Fibroblast of lung (primary cell): ENCODE measurements around the gene GNAS. TPM values are rescaled to one million over a fixed set of nuclear protein-coding genes. Genes with fewer than 3 reads are reported as not detected.

ENCODE experiments used
- DNase-seq, 2 donors: peaks; one replicate each; pipeline versions ENCODE4 v3.0.0 to v3.0.0-alpha.2; 2010; ENCODE audit warnings: low read depth in 2 of 2
- H2AFZ ChIP-seq: 2 replicates; pipeline ENCODE4 v1.5.1; 2012; ENCODE audit warnings: low read length, control low read depth, inconsistent platforms
- H3K27ac ChIP-seq: 2 replicates; pipeline ENCODE4 v1.5.1; 2011; ENCODE audit warnings: low read length, control low read depth; ENCODE audit not compliant: insufficient read depth
- H3K27me3 ChIP-seq: 2 replicates; pipeline ENCODE4 v1.5.1; 2011; ENCODE audit warnings: mild to moderate bottlenecking, low read length; ENCODE audit not compliant: control insufficient read depth, insufficient read depth
- H3K36me3 ChIP-seq: 2 replicates; pipeline ENCODE4 v1.5.1; 2011; ENCODE audit warnings: low read length; ENCODE audit not compliant: control insufficient read depth, insufficient read depth
- H3K4me1 ChIP-seq: 2 replicates; pipeline ENCODE4 v1.5.1; 2011; ENCODE audit warnings: low read length; ENCODE audit not compliant: control insufficient read depth, insufficient read depth; ENCODE audit errors: extremely low read depth
- H3K4me2 ChIP-seq: 2 replicates; pipeline ENCODE4 v1.5.1; 2011; ENCODE audit warnings: low read length, control low read depth; ENCODE audit not compliant: insufficient read depth; ENCODE audit errors: extremely low read depth
- H3K4me3 ChIP-seq, 4 experiments: fragments of 200-600 bp in 1 of 4; sonication (generic) in 1 of 4; replicated peaks in 1 of 4; 2 replicates each; pipeline ENCODE4 v1.5.1; 2011 to 2016; ENCODE audit warnings: low read length in 4 of 4, low read depth in 3 of 4, mild to moderate bottlenecking in 3 of 4, control low read depth in 2 of 4, inconsistent platforms in 1 of 4, mixed read lengths in 1 of 4; ENCODE audit not compliant: insufficient read depth in 1 of 4; ENCODE audit errors: control extremely low read depth in 1 of 4
- H3K79me2 ChIP-seq: 2 replicates; pipeline ENCODE4 v1.5.1; 2012; ENCODE audit warnings: mild to moderate bottlenecking, low read length, inconsistent platforms; ENCODE audit not compliant: control insufficient read depth, insufficient read depth
- H3K9ac ChIP-seq: 2 replicates; pipeline ENCODE4 v1.5.1; 2011; ENCODE audit warnings: mild to moderate bottlenecking, low read length, control low read depth; ENCODE audit not compliant: insufficient read depth
- H3K9me3 ChIP-seq: 2 replicates; pipeline ENCODE4 v1.5.1; 2012; ENCODE audit warnings: low read depth, low read length; ENCODE audit not compliant: control insufficient read depth, insufficient read depth
- H4K20me1 ChIP-seq: 2 replicates; pipeline ENCODE4 v1.5.1; 2011; ENCODE audit warnings: low read length; ENCODE audit not compliant: control insufficient read depth, insufficient read depth; ENCODE audit errors: extremely low read depth
- CTCF ChIP-seq, 2 donors: IDR thresholded peaks in 1 of 2; conservative IDR thresholded peaks in 1 of 2; 1 replicate in 1 of 2; 2 replicates in 1 of 2; pipeline ENCODE4 v1.5.1; 2011 to 2012; ENCODE audit warnings: low read length in 2 of 2, control low read depth in 1 of 2, inconsistent platforms in 1 of 2, low read depth in 1 of 2, mild to moderate bottlenecking in 1 of 2
- EZH2 ChIP-seq: IDR thresholded peaks from 2 replicates; pipeline ENCODE4 v1.5.1; 2012; ENCODE audit warnings: low read length, control low read depth, mild to moderate bottlenecking; ENCODE audit errors: missing control alignments
- polyA plus RNA-seq, 2 donors: library from polyadenylated mRNA; depleted of rRNA in 1 of 2; stranded (reverse) in 1 of 2; unstranded in 1 of 2; fragments of >200 nt; gene quantifications; 2 replicates each; pipeline ENCODE4 v1.2.1, GENCODE V29; 2011 to 2012; ENCODE audit warnings: missing spikeins in 1 of 2
- total RNA-seq: library from RNA; depleted of rRNA; stranded (reverse); fragments of >200 nt; gene quantifications from 2 replicates; pipeline ENCODE4 v1.2.1, GENCODE V29; 2014

The GNAS gene
- total and polyA plus RNA-seq, 2 donors (not counting 1 experiment from before 2014, with no cell fraction given) = 421 to 1,357 TPM

GRCh38 chr20:58822149-58822548 lies 30.4 kb upstream of the GNAS start:
- Histone ChIP-seq H3K79me2 (no peaks in the 10 kb centered on the region), H2AFZ (no peak overlapping the region), H3K9ac (no peak overlapping the region), H3K9me3 (no peaks in the 10 kb centered on the region), H3K4me3 (no peak overlapping the region), H3K36me3 (no peaks in the 10 kb centered on the region), H3K27ac (no peak overlapping the region), H3K27me3 (no peaks in the 10 kb centered on the region), H3K4me1 (no peaks in the 10 kb centered on the region), H4K20me1 (no peaks in the 10 kb centered on the region), H3K4me2 (no peak overlapping the region)
- DNase-seq = no peak
- no peak for TF ChIP-seq EZH2
- TF ChIP-seq CTCF (conservative IDR thresholded peaks at IDR 0.05 in 1 of 2, IDR thresholded peaks at IDR 0.05 in 1 of 2; ENCODE audit: low read depth in 1 of 2, low read length in 2 of 2) = no peak

- no peak for TF ChIP-seq CTCF (conservative IDR thresholded peaks at IDR 0.05 in 1 of 2, IDR thresholded peaks at IDR 0.05 in 1 of 2; ENCODE audit: low read depth in 1 of 2, low read length in 2 of 2)
- no peaks in the 10 kb centered on the region for H3K4me1 ChIP-seq
These were observed 29.5 kb upstream of the GNAS start for GRCh38 chr20:58822748-58823730.

GRCh38 chr20:58824843-58825242 lies 27.7 kb upstream of the GNAS start:
- Histone ChIP-seq H3K4me1 (no peaks in the 10 kb centered on the region), H2AFZ (no peak overlapping the region), H3K9ac (no peak overlapping the region), H3K4me2 (no peak overlapping the region), H3K27ac (no peak overlapping the region), H3K36me3 (no peaks in the 10 kb centered on the region), H3K27me3 (no peaks in the 10 kb centered on the region), H3K79me2 (no peaks in the 10 kb centered on the region), H3K9me3 (no peaks in the 10 kb centered on the region), H4K20me1 (no peaks in the 10 kb centered on the region), H3K4me3 (no peak overlapping the region)
- TF ChIP-seq EZH2 = no peak
- TF ChIP-seq CTCF (conservative IDR thresholded peaks at IDR 0.05 in 1 of 2, IDR thresholded peaks at IDR 0.05 in 1 of 2; ENCODE audit: low read depth in 1 of 2, low read length in 2 of 2) = no peak
- no peak for DNase-seq

More at GRCh38 chr20:58822748-58823730, 29.5 kb upstream of the GNAS start:
- no peak overlapping the region for H3K9ac ChIP-seq
- H3K27me3 ChIP-seq = no peaks in the 10 kb centered on the region
- no peaks in the 10 kb centered on the region for H3K9me3 ChIP-seq
- H2AFZ ChIP-seq = no peak overlapping the region
- H3K79me2 ChIP-seq = no peaks in the 10 kb centered on the region
- no peaks in the 10 kb centered on the region for H3K36me3 ChIP-seq
- no peak overlapping the region for H3K4me3 ChIP-seq
- no peaks in the 10 kb centered on the region for H4K20me1 ChIP-seq
- no peak overlapping the region for H3K27ac ChIP-seq
- no peak overlapping the region for H3K4me2 ChIP-seq
- DNase-seq = no peak
